GM12892 (cell line): ENCODE results near the gene EXOC4.

Source experiments
- POLR2A ChIP-seq: IDR thresholded peaks from 2 replicates; pipeline ENCODE4 v1.6.1; 2011; ENCODE audit warnings: low read depth, low read length, control low read depth
- POLR2AphosphoS5 ChIP-seq: IDR thresholded peaks from 2 replicates; pipeline ENCODE4 v1.6.1; 2011; ENCODE audit warnings: low read depth, low read length, control low read depth
- TAF1 ChIP-seq: IDR thresholded peaks from 2 replicates; pipeline ENCODE4 v1.6.1; 2011; ENCODE audit warnings: low read depth, mild to moderate bottlenecking, control low read depth, low read length, borderline replicate concordance

DNA sequence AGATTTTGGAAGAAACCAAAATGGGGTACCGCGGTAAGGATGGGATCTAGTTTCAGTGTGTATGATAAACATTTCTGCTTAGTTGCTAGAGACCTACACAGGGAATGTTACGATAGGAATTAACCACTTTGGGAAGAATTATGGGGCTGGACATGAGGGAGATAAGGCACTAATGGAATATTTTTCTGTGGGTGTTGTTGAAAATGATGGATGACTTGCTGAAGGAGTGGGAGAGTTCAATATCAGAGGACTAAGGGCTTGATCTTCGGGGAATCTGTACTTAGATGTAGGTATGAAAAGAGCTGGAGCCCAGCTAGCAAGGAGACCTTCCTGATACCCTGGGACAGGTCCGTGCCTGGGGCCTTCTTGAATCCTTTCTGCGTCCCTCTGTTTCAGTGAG is 303.7 kb downstream of the EXOC4 start:
- TF ChIP-seq POLR2AphosphoS5, result no peak
- TF ChIP-seq POLR2A, result no peak
- no peak for TF ChIP-seq TAF1
